HG02571 (cell line): ENCODE data around the gene HFM1.
"Not testable (repeated sequence)": the region's sequence is repeated elsewhere in the genome, so short reads cannot be mapped to it uniquely, and the experiment has no call there.

Experiments used
- ATAC-seq: cut with Tn5 transposase; IDR thresholded peaks from one replicate; pipeline ENCODE4 v1.9.1; 2021; ENCODE audit warnings: mild to moderate bottlenecking, moderate library complexity; ENCODE audit not compliant: unreplicated experiment

Gene HFM1

DNA sequence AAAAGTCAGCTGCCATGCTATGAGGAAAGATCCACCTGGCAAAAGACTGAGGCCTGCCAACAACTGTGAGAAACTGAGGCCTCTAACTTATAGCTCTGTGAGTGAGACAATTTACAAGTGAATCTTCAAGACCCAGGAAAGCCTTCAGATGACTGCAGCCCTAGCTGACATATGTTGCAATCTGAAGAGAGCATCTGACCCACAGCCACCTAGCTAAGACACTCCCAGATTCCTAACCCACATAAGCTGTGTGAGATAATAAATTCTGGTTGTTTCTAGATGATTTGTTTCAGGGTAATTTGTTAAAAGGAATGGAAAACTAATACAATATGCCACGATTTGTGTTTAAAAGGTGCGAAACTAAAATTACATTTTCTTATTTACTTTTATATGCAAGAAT lies 55.1 kb downstream of the HFM1 start:
- no peak for ATAC-seq

DNA sequence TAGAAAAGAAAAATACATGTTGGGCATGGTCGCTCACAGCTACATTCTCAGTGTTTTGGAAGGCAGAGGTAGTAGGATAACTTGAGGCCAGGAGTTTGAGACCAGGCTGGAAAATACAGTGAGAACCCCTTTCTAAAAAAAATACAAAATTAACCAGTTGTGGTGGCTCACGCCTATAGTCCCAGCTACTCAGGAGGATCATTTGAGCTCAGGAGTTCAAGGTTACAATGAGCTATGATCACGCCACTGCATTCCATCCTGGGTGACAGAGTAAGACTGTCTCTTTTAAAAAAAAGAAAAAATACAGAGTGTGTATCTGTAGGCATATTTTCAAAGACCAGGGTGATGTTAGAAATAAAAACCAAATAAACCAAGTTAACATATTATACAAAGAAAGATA lies 57.8 kb downstream of the HFM1 start:
- no peak for ATAC-seq

DNA sequence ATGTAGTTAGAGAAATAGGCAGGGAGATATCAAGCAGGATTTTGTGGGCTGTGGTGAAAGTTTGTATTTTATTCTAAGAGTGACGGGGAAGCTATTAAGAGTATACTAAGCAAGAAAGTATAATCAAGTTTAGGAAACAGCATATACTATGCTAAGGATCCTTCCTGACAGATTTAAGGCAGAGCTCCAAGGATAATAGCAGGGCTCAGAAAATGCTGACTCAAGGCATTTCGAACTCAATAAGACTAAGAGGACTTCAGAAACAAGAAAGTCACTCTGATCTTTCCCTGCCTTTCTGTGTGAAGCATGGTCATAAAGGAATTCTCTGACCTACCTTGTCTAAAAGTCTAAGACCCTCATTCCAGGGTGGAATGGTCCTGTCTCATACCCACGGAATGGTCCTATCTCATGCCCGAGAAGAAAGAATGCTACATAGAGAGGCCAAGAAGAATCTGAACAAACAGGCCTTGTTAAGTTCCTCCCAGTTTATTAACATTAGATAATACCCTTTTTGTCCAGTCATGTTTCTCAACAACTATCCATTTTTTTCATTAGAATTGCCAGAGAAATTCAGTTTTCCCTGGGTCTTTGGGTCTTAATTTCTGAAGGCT lies 59.1 kb downstream of the HFM1 start:
- no peak for ATAC-seq

DNA sequence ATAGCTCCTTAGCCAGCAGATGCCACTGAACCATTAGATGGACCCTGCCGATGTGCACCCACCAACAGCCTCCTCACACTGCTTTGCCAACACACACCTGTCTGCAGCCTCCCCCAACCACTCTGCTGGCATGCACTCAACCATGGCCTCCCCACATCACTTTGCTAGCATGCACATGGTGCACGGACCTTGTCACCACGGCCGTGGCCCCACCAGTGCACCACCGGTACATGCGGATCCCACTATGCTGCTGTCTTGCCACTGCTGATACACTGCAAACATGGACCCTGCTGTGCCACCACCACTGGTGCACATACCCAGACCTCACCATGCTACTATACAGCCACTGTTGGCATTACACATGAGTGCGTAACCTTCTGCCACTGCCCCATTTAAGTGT lies 66.1 kb downstream of the HFM1 start:
- no peak for ATAC-seq

DNA sequence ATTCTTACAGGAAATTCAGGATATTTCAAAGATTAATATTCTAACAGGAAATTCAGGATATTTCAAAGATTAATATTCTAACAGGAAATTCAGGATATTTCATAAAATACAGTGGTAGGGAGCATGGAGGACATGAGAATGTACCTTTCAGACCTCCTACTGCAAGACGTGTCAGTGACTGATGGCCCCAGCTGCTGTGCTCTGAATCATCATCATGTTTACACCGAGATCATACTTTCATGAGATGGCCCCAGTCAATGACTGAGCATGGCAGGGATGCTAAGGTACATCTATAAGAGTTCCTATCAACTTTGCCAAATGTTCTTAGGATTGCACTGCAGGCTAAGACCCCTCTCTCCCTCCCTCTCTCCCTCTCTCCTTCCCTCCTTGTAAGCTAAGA lies 69.0 kb downstream of the HFM1 start:
- ATAC-seq, result no peak

DNA sequence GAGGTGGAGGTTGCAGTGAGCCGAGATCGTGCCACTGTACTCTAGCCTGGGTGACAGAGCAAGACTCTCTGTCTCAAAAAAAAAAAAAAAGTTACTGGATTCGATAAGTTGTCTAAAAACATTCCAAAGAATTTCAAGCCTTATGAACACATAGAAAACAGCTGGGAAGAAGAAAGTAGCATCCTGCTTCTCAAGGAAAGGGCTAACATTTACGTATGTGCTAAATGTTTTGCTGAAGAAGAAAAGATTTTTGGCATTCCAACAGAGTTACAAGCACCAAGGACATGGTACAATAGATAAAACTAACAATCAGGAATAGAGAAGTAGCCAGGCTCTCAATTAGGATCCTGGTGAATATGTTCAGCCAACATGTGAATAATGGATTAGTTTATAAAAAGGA lies 69.8 kb downstream of the HFM1 start:
- ATAC-seq, result no peak

DNA sequence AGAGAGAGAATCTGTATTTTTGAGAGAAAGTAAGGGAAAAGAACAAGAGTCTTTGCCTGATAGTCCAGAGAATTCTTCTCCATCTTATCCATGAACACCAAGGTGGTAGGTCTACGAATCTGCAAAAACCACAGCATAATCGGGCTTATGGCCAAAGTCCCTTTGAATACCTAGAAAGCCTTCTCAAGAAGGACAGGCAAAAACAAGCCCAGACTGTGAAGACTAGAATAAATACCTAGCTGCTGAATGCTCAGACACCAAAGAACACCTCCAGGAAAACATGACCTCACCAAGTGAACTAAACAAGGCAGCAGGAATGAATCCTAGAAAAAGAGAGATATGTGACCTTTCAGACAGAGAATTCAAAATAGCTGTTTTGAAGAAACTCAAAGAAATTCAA lies 79.2 kb downstream of the HFM1 start:
- no peak for ATAC-seq

DNA sequence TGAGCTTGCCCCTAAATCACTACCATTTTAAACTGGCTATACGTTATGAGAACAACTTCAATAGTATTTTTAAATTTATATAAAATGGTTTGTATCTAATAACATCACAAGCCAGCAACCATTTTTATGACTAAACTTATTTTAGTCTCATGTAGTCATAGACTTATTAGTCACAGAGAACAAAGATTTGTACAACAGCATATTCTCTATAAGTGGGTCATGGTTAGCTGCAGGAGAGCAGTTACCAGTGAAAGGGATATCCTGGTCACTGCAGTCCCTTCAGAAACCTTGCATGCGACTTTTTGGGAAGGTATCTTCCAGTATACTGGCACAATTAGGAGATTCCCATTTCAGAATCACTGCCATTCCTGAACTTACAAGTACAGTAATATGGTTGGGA lies 90.0 kb downstream of the HFM1 start:
- ATAC-seq, result no peak

DNA sequence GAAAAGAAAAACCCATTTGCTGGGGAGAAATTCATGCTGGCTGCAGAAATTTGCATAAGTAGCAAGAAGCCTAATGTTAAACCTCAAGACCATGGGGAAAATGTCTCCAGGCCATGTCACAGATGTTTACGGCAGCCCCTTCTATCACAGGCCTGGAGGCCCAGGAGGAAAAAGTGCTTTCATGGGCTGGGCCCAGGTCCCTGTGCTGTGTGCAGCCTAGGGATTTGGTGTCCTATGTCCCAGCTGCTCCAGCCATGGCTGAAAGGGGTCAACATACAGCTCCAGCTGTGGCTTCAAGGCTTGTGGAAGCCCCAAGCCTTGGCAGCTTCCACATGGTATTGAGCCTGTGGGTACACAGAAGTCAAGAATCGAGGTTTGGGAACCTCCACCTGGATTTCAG lies 93.0 kb downstream of the HFM1 start:
- no peak for ATAC-seq

DNA sequence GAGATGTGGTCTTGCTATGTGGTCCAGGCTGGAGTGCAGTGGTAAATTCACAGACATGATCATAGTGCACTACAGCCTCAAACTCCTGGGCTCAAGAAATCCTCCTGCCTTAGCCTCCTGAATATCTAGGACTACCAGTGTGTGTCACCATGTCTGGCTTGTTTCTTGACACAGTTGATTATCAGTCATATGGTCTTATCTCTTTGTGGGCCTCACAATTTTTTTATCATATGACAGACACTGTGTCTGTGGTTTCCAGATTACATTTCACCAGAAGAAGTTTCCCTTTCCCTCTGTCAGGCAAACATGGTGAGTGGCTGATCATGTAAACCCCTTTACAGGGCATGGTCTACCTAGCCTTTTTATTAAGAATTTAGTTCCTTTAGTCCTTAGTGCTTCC lies 96.1 kb downstream of the HFM1 start:
- ATAC-seq, result no peak

DNA sequence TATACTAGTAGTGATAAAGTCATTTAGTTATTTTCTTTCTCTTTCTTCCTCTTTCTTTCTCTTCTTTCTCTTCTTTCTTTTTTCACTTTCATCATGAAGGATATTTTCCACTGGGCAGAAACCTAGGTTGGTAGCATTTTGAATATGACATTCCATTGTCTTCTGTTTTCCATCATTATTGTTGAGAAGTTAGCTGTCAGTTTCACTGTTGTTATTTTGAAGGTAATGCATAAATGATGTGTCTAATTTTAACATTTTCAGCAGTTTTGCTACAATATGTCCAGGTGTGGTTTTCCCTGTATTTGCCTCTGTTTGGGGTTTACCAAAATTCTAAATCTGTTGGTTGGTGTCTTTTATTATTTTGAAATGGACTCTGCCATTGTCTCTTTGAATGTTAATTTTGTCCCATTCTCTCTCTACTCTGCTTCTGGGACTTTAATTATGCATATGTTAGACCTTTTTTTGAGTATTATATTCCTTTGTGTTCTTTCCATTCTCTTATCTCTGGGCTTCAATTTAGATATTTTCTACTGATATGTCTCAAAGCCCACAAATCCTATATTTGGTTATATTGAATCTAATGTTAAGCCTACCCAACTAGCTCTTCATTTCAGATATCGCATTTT lies 96.7 kb downstream of the HFM1 start:
- no peak for ATAC-seq

DNA sequence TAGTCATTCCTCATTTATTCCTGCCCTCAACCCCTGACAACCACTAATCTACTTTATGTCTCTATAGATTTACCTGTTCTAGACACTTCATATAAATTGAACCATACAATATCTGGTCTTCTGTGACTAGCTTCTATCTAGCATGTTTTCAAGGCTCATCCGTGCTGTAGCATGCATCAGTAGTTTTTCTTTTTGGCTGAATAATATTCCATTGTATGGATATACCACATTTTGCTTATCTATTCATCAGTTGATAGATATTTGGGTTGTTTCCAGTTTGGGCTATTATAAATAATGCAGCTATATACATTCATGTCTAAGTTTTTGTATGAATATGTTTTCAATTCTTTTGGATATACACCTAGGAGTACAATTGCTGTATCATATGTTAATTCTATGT lies 101.5 kb downstream of the HFM1 start:
- no peak for ATAC-seq

DNA sequence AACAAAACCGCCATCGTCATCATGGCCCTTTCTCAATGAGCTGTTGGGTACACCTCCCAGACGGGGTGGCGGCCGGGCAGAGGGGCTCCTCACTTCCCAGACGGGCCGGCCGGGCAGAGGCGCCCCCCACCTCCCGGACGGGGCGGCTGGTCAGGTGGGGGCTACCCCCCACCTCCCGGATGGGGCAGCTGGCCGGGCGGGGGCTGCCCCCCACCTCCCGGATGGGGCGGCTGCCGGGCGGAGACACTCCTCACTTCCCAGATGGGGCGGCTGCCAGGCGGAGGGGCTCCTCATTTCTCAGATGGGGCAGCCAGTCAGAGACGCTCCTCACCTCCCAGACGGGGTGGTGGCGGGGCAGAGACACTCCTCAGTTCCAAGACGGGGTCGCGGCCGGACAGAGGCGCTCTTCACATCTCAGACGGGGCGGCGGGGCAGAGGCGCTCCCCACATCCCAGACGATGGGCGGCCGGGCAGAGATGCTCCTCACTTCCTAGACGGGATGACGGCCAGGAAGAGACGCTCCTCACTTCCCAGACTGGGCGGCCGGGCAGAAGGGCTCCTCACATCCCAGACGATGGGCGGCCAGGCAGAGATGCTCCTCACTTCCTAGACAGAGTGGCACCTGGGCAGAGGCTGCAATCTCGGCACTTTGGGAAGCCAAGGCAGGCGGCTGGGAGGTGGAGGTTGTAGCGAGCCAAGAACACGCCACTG lies 115.6 kb downstream of the HFM1 start:
- ATAC-seq, result not testable (repeated sequence)

DNA sequence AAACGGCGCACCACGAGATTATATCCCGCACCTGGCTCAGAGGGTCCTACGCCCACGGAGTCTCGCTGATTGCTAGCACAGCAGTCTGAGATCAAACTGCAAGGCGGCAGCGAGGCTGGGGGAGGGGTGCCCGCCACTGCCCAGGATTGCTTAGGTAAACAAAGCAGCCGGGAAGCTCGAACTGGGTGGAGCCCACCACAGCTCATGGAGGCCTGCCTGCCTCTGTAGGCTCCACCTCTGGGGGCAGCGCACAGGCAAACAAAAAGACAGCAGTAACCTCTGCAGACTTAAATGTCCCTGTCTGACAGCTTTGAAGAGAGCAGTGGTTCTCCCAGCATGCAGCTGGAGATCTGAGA lies 117.7 kb downstream of the HFM1 start:
- not testable (repeated sequence) for ATAC-seq

DNA sequence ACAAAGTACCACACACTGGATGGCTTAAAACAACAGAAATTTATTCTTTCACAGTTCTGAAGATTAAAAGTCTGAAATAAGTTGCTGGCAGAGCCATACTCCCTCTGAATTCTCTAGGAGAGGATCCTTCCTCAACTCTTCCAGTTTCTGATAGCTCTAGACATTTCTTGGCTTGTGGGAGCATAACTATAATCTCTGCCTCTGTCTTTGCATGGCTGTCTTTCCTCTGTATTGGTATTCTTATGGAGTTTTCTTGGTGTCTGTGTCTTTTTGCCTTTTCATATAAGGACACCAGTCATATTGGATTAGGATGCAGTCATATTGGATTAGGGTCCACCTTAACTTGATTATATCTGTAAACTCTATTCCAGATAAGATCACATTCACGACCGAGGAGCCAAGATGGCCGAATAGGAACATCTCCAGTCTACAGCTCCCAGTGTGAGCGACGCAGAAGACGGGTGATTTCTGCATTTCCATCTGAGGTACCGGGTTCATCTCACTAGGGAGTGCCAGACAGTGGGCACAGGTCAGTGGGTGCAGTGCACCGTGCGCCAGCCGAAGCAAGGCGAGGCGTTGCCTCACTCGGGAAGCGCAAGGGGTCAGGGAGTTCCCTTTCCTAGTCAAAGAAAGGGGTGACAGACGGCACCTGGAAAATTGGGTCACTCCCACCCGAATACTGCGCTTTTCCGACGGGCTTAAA lies 118.2 kb downstream of the HFM1 start:
- not testable (repeated sequence) for ATAC-seq

DNA sequence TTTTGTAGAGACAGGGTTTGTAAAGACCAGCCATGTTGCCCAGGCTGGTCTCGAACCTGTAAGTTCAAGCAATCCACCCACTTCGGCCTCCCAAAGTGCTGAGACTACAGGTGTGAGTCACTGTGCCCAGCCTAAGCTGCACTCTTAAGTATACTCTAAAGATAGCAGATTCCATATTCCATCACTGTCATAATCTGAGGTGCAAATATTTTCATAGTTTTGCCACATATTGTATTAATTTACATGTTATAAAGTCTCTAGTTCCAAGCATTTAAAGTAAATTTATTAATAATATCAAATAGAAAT lies 121.3 kb downstream of the HFM1 start:
- ATAC-seq, result no peak

DNA sequence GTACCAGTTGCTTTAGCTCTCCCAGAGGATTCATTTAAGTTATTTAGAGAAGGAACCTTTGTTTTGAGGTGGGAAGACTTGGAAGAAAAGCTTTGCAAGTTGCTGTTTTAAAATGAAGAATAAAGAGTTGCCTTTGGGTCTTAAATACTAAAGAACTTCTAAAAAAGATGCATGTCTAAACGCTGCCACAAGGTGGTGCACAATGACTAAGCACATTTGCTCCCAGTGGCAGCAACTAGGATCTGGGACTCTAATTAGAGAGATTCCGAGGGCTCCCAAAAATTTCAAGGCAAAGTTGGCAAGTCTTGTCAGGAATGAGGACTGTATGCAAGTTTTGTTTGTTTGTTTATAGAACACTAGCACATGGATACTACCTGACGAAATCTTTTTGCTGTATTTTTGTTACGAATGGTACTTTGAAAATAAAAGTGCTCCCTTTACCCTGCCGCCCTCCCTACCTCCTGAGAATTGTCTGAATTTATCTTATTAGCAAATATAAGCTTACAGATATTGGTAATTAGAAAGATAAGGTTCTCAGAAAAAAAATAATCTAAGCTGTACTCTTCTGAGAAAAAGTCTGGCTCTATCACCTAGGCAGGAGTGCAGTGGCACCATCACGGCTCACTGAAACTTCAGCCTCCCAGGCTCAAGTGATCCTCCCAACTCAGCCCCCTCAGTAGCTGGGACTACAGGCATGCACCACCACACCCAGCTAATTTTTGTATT lies 121.8 kb downstream of the HFM1 start:
- ATAC-seq, result no peak

DNA sequence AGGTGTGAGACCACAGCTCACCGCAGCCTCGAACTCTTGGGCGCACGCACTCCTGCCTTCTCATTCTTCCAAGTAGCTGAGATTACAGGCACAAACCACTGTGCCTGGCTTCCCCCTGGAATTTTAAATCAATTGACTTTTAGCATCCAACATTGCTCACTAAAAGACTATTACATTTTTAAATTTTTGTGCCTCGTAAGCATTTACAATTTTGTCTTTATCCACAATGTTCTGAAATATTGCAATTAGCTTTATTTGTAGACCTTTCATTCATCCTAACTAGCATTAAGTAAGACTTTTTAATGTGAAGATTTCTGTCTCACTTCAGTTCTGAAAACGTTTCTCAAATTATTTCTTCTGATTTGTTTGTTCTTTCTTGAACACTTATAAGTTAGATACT lies 122.9 kb downstream of the HFM1 start:
- no peak for ATAC-seq

DNA sequence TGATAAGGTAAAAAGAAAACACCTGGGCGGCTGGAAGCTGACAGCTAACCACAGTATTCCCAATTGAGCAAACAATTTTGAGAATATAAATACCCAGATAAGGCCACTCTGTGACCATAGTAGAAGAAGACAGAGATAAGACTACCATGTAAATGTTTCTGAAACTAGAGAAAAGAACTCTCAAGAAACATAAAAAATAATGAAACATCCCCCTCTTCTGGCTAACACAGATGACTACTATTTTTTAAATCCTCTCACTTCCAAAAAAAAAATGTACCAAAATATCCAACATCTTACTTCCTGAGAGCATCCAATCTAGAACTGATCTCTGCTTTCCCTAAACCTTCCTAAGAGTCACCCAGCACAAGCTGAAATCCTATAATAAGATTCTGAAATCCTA lies 125.9 kb downstream of the HFM1 start:
- no peak for ATAC-seq

DNA sequence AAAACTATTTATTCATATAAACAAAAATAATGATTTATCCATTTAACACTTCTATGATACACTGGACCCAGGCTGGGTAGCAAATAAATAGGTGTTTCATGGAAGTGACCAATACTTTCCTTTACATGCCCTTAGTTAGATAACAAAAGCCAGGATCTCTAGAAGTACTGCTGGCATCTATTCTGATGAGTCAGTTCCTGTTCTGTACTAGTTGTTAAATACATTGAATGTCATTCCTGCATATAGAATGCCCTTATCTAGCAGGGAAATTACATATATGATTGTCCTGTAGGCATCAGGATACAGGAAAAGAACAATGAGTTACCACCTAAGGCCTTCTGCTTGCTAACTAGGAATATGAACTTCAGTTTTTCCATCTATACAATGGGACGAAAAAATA lies 130.8 kb downstream of the HFM1 start:
- ATAC-seq, result no peak

DNA sequence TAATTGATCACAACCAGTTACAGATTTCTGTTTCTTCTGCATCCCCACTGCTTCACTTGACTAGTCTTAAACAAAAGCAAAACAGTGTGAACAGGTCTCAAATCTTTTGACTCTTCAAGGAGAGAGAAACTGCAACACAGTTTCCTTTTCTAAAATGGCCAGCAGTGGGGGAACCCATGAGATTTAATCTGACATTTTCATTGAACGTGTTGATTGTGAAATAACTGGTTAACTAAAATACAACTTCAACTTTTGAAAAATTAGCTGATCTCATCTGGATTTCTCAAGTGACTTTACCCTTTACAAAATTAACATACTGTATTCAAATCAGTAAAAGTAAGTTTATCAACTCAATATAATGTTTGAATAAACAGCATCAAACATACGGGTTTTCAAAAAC lies 143.0 kb downstream of the HFM1 start:
- no peak for ATAC-seq

DNA sequence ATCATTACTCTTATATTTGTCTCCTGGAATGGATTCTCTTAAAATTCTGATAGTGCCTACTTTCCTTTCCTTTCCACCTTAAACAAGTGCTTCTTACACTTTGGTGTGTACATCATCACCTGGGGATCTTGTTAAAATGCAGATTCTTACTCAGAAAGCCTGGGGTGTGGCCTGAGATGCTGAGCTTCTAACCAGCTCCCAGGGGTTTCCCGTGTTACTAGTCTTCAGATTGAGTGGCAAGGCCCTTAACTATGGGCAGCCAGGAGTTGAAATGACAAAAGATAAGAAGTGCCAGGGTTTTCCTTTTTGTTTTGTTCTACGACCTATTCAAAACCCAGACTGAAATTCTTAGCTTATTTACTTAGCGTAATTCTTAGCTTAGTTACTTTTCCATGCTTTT lies 159.2 kb downstream of the HFM1 start:
- ATAC-seq, result no peak
